Ureter (tissue), 1 donor: ENCODE measurements around the gene SENP1. TPM values are rescaled to one million over a fixed set of nuclear protein-coding genes. Genes with fewer than 3 reads are reported as not detected.
"Not testable (repeated sequence)": the region's sequence is repeated elsewhere in the genome, so short reads cannot be mapped to it uniquely, and the experiment has no call there.

Experiments
- DNase-seq: peaks from one replicate; pipeline ENCODE4 v3.0.0-alpha.2; 2020; ENCODE audit warnings: low spot score
- total RNA-seq: library from RNA; stranded (reverse); gene quantifications from one replicate; pipeline ENCODE4 v1.2.4, GENCODE V29; 2023
- donor health status: DM: yes; HTN: yes; CAD: no.

The SENP1 gene
- 32.3 TPM for total RNA-seq

- DNase-seq = peak; percentile 91
These were observed at the start of gene SENP1 for GRCh38 chr12:48105867-48106680. Gene SENP1, minus strand, starts transcription at chr12:48106079. Its CDS starts 4,607 bp downstream, at chr12:48101472.

- DNase-seq = no peak
These were observed 45.4 kb upstream of the SENP1 start for GRCh38 chr12:48151103-48151771.

- DNase-seq = no peak
These were observed 40.1 kb upstream of the SENP1 start for GRCh38 chr12:48145981-48146380.

GRCh38 chr12:48143898-48144297 lies 38.0 kb upstream of the SENP1 start:
- DNase-seq = no peak

GRCh38 chr12:48142818-48143674 lies 37.2 kb upstream of the SENP1 start:
- no peak for DNase-seq

- no peak for DNase-seq
These were observed 29.1 kb upstream of the SENP1 start for GRCh38 chr12:48135027-48135426.

GRCh38 chr12:48132826-48133225 lies 26.9 kb upstream of the SENP1 start:
- no peak for DNase-seq

GRCh38 chr12:48131517-48131916 lies 25.6 kb upstream of the SENP1 start:
- DNase-seq = no peak

GRCh38 chr12:48129376-48129775 lies 23.5 kb upstream of the SENP1 start:
- no peak for DNase-seq

- DNase-seq = no peak
These were observed 22.9 kb upstream of the SENP1 start for GRCh38 chr12:48128800-48129199.

- no peak for DNase-seq
These were observed 21.2 kb upstream of the SENP1 start for GRCh38 chr12:48126953-48127630.

GRCh38 chr12:48125985-48126384 lies 20.1 kb upstream of the SENP1 start:
- DNase-seq = no peak

GRCh38 chr12:48125542-48125941 lies 19.7 kb upstream of the SENP1 start:
- not testable (repeated sequence) for DNase-seq

GRCh38 chr12:48123169-48123568 lies 17.3 kb upstream of the SENP1 start:
- no peak for DNase-seq

- DNase-seq = no peak
These were observed 16.4 kb upstream of the SENP1 start for GRCh38 chr12:48122065-48122834.

GRCh38 chr12:48121522-48121921 lies 15.6 kb upstream of the SENP1 start:
- no peak for DNase-seq

- no peak for DNase-seq
These were observed 13.9 kb upstream of the SENP1 start for GRCh38 chr12:48119834-48120195.

GRCh38 chr12:48119078-48119833 lies 13.4 kb upstream of the SENP1 start, which contains the start of gene PFKM:
Gene PFKM, plus strand, starts transcription at chr12:48119364. Its CDS starts 3,411 bp downstream, at chr12:48122775.
- peak; percentile 88 for DNase-seq

- DNase-seq = no peak
These were observed 12.5 kb upstream of the SENP1 start for GRCh38 chr12:48118284-48118871.

- no peak for DNase-seq
These were observed 10.1 kb upstream of the SENP1 start for GRCh38 chr12:48115957-48116356.
